ENCODE data around the gene XRN1. TPM values are rescaled to one million over a fixed set of nuclear protein-coding genes. Genes with fewer than 3 reads are reported as not detected.

XRN1 gene
- total RNA-seq, 1 experiment from 2014 or later, result 45.3 TPM

GRCh38 chr3:142429582-142429981 is 18.3 kb downstream of the XRN1 start:
- Histone ChIP-seq H3K9me3 (ENCODE audit: insufficient read depth, low read depth) (no peaks in the 10 kb centered on the region), H3K27me3 (ENCODE audit: insufficient read depth, low read depth) (no peaks in the 10 kb centered on the region), H3K4me3 (no peak overlapping the region), H3K27ac (no peak overlapping the region), H3K4me1 (replicated peaks; ENCODE audit: insufficient read depth) (peaks cover 10% of the 10 kb centered on the region; the same call in 1 of the 2 replicates), H4K20me1 (ENCODE audit: insufficient read depth) (no peaks in the 10 kb centered on the region; the same call in 1 of the 2 replicates), H2AFZ (no peak overlapping the region), H3K79me2 (ENCODE audit: low read depth) (peaks cover 6% of the 10 kb centered on the region; the same call in 1 of the 2 replicates), H3K4me2 (no peak overlapping the region), H3K36me3 (ENCODE audit: low read depth) (no peaks in the 10 kb centered on the region), H3K9me2 (ENCODE audit: insufficient read depth) (no peaks in the 10 kb centered on the region), H3F3A (ENCODE audit: insufficient read depth, low read depth) (peaks cover under 1% of the 10 kb centered on the region; the same call in 1 of the 2 replicates)
- TF ChIP-seq EZH2 (IDR thresholded peaks at IDR 0.05; ENCODE audit: low read depth) (no peak), CTCF (conservative IDR thresholded peaks at IDR 0.05) (no peak)
- no peak for DNase-seq
- intact Hi-C loops (cut with micrococcal nuclease; ENCODE audit: unreplicated experiment), result no loop called here
- ChIA-PET CTCF (interaction anchor here (0.5 kb wide), 1 partner anchor 640 kb away, joined by 4 read pairs; no protein-coding TSS in a partner anchor), POLR2A (ENCODE audit: unreplicated experiment) (no interaction called here)
- TSS peak; percentile 12 for BruUV-seq (replicated peaks)

GRCh38 chr3:142424754-142425153 is 23.1 kb downstream of the XRN1 start:
- no peaks in the 10 kb centered on the region for H3F3A ChIP-seq (ENCODE audit: insufficient read depth, low read depth)
- no peaks in the 10 kb centered on the region for H3K9me2 ChIP-seq (ENCODE audit: insufficient read depth)
- H3K27me3 ChIP-seq (ENCODE audit: insufficient read depth, low read depth), result no peaks in the 10 kb centered on the region
- H3K27ac ChIP-seq, result no peak overlapping the region
- H3K4me3 ChIP-seq, result no peak overlapping the region
- TF ChIP-seq EZH2 (IDR thresholded peaks at IDR 0.05; ENCODE audit: low read depth) (no peak), CTCF (conservative IDR thresholded peaks at IDR 0.05) (no peak)
- no TSS peak for BruUV-seq (replicated peaks)
- intact Hi-C loops (cut with micrococcal nuclease; ENCODE audit: unreplicated experiment), result no loop called here
- peak in 1 of 2 experiments; percentile 58 for DNase-seq
- no peak overlapping the region for H2AFZ ChIP-seq
- H4K20me1 ChIP-seq (ENCODE audit: insufficient read depth), result no peaks in the 10 kb centered on the region; the same call in 1 of the 2 replicates
- H3K4me1 ChIP-seq (replicated peaks; ENCODE audit: insufficient read depth), result peaks cover 15% of the 10 kb centered on the region; the same call in 1 of the 2 replicates
- peaks cover 7% of the 10 kb centered on the region; the same call in 1 of the 2 replicates for H3K36me3 ChIP-seq (ENCODE audit: low read depth)
- POLR2A ChIA-PET (ENCODE audit: unreplicated experiment), result interaction anchor here (0.6 kb wide), 1 partner anchor 68 kb away, joined by 4 read pairs; no protein-coding TSS in a partner anchor
- CTCF ChIA-PET, result no interaction called here
- no peaks in the 10 kb centered on the region for H3K9me3 ChIP-seq (ENCODE audit: insufficient read depth, low read depth)
- H3K4me2 ChIP-seq, result no peak overlapping the region; the same call in 1 of the 2 replicates
- H3K79me2 ChIP-seq (ENCODE audit: low read depth), result no peaks in the 10 kb centered on the region

GRCh38 chr3:142418926-142419592 is 28.8 kb downstream of the XRN1 start:
- H3K4me3 ChIP-seq, result no peak overlapping the region
- H3K4me2 ChIP-seq, result no peak overlapping the region
- no TSS peak for BruUV-seq (replicated peaks)
- H3F3A ChIP-seq (ENCODE audit: insufficient read depth, low read depth), result no peaks in the 10 kb centered on the region
- no peaks in the 10 kb centered on the region for H3K9me3 ChIP-seq (ENCODE audit: insufficient read depth, low read depth)
- H4K20me1 ChIP-seq (ENCODE audit: insufficient read depth), result no peaks in the 10 kb centered on the region
- intact Hi-C loops (cut with micrococcal nuclease; ENCODE audit: unreplicated experiment), result no loop called here
- ChIA-PET POLR2A (ENCODE audit: unreplicated experiment) (no interaction called here), CTCF (no interaction called here)
- peaks cover 20% of the 10 kb centered on the region for H3K36me3 ChIP-seq (ENCODE audit: low read depth)
- H3K79me2 ChIP-seq (ENCODE audit: low read depth), result no peaks in the 10 kb centered on the region
- H3K27me3 ChIP-seq (ENCODE audit: insufficient read depth, low read depth), result no peaks in the 10 kb centered on the region
- H3K9me2 ChIP-seq (ENCODE audit: insufficient read depth), result no peaks in the 10 kb centered on the region
- DNase-seq, result no peak
- TF ChIP-seq EZH2 (IDR thresholded peaks at IDR 0.05; ENCODE audit: low read depth) (no peak), CTCF (conservative IDR thresholded peaks at IDR 0.05) (no peak)
- H2AFZ ChIP-seq, result no peak overlapping the region
- H3K4me1 ChIP-seq (replicated peaks; ENCODE audit: insufficient read depth), result no peaks in the 10 kb centered on the region
- H3K27ac ChIP-seq, result no peak overlapping the region

Data from PC-9 (cell line).